Suprapubic skin (tissue), 4 donors: ENCODE results near the gene TWF1. TPM values are rescaled to one million over a fixed set of nuclear protein-coding genes. Genes with fewer than 3 reads are reported as not detected.

Source experiments
- DNase-seq, 2 donors: peaks; one replicate each; pipeline ENCODE4 v3.0.0-alpha.2; 2019; ENCODE audit warnings: low spot score in 2 of 2
- H3K27ac ChIP-seq: fragments of 200-600 bp; sonication (generic); one replicate; pipeline ENCODE4 v1.5.1; 2019
- H3K27me3 ChIP-seq: fragments of 200-600 bp; sonication (generic); one replicate; pipeline ENCODE4 v1.5.1; 2019
- H3K36me3 ChIP-seq: fragments of 200-600 bp; sonication (generic); one replicate; pipeline ENCODE4 v1.5.1; 2019
- H3K4me1 ChIP-seq: fragments of 200-600 bp; sonication (generic); one replicate; pipeline ENCODE4 v1.5.1; 2019
- H3K4me3 ChIP-seq: fragments of 200-600 bp; sonication (generic); one replicate; pipeline ENCODE4 v1.5.1; 2019; ENCODE audit warnings: mild to moderate bottlenecking
- H3K9me3 ChIP-seq: fragments of 200-600 bp; sonication (generic); one replicate; pipeline ENCODE4 v1.5.1; 2019
- EP300 ChIP-seq: sonication (generic); formaldehyde crosslinking; IDR thresholded peaks from one replicate; pipeline ENCODE4 v1.6.1; 2017; ENCODE audit warnings: antibody characterized with exemption
- POLR2A ChIP-seq, 2 donors: fragments of 450-650 bp; IDR thresholded peaks; one replicate each; pipeline ENCODE4 v1.6.1; 2017; ENCODE audit warnings: antibody characterized with exemption in 2 of 2, mild to moderate bottlenecking in 2 of 2, moderate library complexity in 2 of 2
- POLR2AphosphoS5 ChIP-seq, 3 donors: sonication (generic); formaldehyde crosslinking; IDR thresholded peaks; one replicate each; pipeline ENCODE4 v1.6.1; 2017; ENCODE audit warnings: antibody characterized with exemption in 3 of 3
- WGBS: methylation state at CpG from one replicate; pipeline ENCODE4 v1.1.5; 2018; 5-methylcytosine and 5-hydroxymethylcytosine counted together
- total RNA-seq, 4 donors: library from RNA; depleted of rRNA; stranded (reverse); fragments of >200 nt; gene quantifications; one replicate each; pipeline ENCODE4 v1.1.0, GENCODE V29; 2016
- TF ChIP-seq, protein P1 (sequence below), 2 donors: fragments of 200-600 bp in 1 of 2; fragments of 450-650 bp in 1 of 2; sonication (generic) in 1 of 2; IDR thresholded peaks; one replicate each; pipeline ENCODE4 v1.5.1; 2016 to 2019; ENCODE audit warnings: antibody characterized with exemption in 2 of 2, mild to moderate bottlenecking in 1 of 2, moderate library complexity in 1 of 2

TWF1 gene
- total RNA-seq, 4 donors from 2014 or later: 43.9 to 75.8 (median 59.7) TPM

DNA sequence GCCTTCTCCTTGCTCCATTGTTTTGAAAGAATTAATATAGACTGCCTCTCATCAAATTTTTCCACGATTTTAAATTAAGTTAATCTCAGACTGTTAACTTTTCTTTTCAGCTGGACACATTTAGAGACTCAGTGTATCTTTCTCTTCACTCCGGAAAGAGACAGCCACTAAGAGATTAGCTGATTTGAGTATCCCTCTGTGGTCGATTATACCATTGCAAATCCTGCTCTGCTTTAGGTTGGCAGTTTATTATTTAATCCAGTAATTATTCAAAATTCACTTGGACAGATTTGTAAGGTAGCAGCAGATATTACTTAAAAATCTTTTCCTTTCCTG, 588 bp upstream of the TWF1 start:
- WGBS: 6% methylated on average over 3 of the region's 3 CpGs
- Histone ChIP-seq H3K27ac (peak overlapping the region; percentile 98), H3K4me1 (peaks cover 34% of the 10 kb centered on the region), H3K4me3 (peak overlapping the region; percentile 96), H3K36me3 (peaks cover 6% of the 10 kb centered on the region), H3K27me3 (no peaks in the 10 kb centered on the region), H3K9me3 (no peaks in the 10 kb centered on the region)
- no peak for DNase-seq
- TF ChIP-seq EP300 (no peak), POLR2AphosphoS5 (IDR thresholded peaks at IDR 0.05) (no peak)
- TF ChIP-seq, protein P1, sequence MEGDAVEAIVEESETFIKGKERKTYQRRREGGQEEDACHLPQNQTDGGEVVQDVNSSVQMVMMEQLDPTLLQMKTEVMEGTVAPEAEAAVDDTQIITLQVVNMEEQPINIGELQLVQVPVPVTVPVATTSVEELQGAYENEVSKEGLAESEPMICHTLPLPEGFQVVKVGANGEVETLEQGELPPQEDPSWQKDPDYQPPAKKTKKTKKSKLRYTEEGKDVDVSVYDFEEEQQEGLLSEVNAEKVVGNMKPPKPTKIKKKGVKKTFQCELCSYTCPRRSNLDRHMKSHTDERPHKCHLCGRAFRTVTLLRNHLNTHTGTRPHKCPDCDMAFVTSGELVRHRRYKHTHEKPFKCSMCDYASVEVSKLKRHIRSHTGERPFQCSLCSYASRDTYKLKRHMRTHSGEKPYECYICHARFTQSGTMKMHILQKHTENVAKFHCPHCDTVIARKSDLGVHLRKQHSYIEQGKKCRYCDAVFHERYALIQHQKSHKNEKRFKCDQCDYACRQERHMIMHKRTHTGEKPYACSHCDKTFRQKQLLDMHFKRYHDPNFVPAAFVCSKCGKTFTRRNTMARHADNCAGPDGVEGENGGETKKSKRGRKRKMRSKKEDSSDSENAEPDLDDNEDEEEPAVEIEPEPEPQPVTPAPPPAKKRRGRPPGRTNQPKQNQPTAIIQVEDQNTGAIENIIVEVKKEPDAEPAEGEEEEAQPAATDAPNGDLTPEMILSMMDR (IDR thresholded peaks at IDR 0.05): no peak

DNA sequence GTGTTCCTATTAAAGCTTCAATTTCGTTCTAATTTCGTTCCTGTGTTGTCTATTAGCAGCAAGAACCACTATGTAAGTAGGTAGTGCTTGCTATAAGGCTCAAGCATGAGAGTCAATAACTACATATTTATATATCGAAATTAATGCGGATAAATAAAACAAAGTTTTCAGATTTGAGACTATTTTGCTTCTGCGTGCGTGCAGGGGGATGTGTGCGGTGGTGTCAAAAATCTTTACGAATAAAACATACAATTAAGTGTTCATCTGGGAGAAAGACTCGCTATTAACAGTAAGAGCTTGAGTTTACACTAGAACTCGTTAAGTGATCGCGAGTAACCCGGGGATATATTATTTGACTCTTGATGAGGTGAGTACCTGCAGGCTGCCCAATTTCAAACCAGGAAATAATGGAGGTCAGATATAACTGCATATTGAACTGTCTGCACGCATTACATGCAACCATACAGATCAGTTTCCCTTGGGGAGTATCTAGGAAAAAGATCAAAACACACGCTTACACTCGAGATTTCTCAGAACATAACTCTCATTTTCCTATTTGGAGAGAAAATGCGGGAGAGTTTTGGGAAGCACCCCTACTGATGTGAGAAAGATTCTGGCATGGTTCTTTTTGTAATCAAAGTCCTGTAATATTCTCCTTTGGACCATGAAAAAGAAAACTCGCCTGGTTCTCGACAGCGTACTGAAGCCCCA, 813 bp downstream of the TWF1 start:
- no peak for TF ChIP-seq POLR2A (IDR thresholded peaks at IDR 0.05)
- TF ChIP-seq, protein P1 (IDR thresholded peaks at IDR 0.05): peak in 1 of 2 donors; percentile 1
- H3K27ac ChIP-seq: peak overlapping the region; percentile 98
- H3K27me3 ChIP-seq: no peaks in the 10 kb centered on the region
- peaks cover 34% of the 10 kb centered on the region for H3K4me1 ChIP-seq
- peaks cover 17% of the 10 kb centered on the region for H3K36me3 ChIP-seq
- no peaks in the 10 kb centered on the region for H3K9me3 ChIP-seq
- H3K4me3 ChIP-seq: peak overlapping the region; percentile 96
- no peak for DNase-seq
- 6% methylated on average over 20 of the region's 20 CpGs for WGBS

DNA sequence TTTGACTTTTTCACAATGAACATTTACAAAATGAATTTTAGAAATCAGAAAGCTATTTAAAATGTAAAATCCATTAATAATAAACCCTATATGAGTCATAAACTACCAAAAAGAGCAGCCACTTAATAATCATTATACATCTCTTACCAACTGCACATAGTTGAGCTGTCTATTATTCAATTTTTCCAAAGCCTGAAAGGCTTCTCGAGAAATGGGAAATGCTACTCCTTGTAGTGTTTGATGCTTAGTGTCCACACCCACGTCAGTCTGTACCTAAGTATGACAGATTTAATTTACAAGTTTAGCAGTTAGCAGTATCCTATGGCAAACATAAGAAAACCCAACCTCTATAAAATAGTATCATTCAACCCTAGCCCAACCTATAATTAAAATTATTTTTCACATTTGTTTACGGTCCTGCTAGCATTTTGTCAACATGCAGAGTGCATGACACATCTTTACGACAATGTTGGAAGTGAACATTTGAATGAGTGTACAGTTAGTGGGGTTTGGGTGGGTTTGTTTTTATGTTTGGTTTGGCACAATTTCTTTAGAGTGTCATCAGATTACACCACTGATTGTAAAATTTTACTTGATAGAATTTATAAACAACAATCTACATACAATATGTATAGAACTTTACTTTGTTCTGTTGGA, 8.4 kb downstream of the TWF1 start:
- DNase-seq: no peak
- WGBS: 87% methylated on average over 4 of the region's 4 CpGs
- H3K4me1 ChIP-seq: no peaks in the 10 kb centered on the region
- H3K4me3 ChIP-seq: no peak overlapping the region
- no peaks in the 10 kb centered on the region for H3K9me3 ChIP-seq
- no peaks in the 10 kb centered on the region for H3K27me3 ChIP-seq
- H3K36me3 ChIP-seq: peaks cover 76% of the 10 kb centered on the region
- no peak for TF ChIP-seq POLR2A (IDR thresholded peaks at IDR 0.05)
- no peak for TF ChIP-seq POLR2AphosphoS5 (IDR thresholded peaks at IDR 0.05)
- TF ChIP-seq, protein P1 (IDR thresholded peaks at IDR 0.05): no peak
- TF ChIP-seq EP300: no peak
- no peak overlapping the region for H3K27ac ChIP-seq

DNA sequence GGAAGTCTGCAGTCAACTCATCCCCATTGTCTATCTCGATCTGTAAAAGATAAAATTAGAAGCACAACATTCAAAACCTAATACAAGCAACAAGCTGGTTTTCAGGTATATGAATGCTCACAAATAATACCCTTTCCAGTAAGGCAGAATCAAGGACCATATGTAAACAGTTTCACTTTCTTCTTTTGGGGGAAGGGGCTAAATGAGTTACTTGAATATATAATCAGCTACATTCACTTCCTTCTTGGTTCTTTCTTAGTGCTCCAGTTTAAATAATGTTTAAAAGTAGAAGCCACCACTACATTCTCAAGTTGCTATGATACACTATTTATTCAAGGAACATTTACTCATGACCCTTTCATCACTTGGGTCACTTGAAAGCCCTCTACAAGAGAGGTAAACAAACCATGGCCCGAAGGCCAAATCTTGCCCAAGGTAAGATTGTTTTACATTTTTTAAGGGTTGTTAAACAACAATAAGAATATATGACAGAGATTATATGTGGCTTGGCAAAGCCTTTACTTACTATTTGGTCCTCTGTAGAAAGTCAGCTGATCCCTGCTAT, 10.3 kb downstream of the TWF1 start:
- TF ChIP-seq, protein P1 (IDR thresholded peaks at IDR 0.05): no peak
- no peak for TF ChIP-seq POLR2AphosphoS5 (IDR thresholded peaks at IDR 0.05)
- no peak for TF ChIP-seq POLR2A (IDR thresholded peaks at IDR 0.05)
- TF ChIP-seq EP300: no peak
- DNase-seq: no peak
- WGBS: 82% methylated on average over 2 of the region's 2 CpGs

DNA sequence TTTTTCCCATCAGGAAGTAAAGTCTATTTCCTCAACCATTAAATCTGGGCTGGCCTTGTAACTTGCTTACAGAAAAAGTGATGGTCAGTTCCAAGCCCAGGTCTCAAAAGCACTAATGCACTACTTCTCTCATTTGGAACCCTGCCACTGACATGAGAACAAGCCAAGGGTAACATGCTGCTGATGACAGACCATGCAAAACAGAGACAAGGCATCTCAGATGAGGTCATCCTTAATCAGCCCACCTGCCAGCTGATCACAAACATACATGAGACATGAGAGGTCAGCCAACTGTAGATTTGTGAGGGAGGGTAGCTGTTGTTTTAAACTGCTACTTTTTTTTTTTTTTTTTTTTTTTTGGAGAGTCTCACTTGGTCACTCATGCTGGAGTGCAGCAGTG, 16.2 kb downstream of the TWF1 start:
- DNase-seq: no peak

More for the DNA sequence above, 10.3 kb downstream of the TWF1 start:
- Histone ChIP-seq H3K27ac (no peak overlapping the region), H3K4me1 (no peaks in the 10 kb centered on the region), H3K4me3 (no peak overlapping the region), H3K27me3 (no peaks in the 10 kb centered on the region), H3K9me3 (no peaks in the 10 kb centered on the region), H3K36me3 (peaks cover 66% of the 10 kb centered on the region)

More for the DNA sequence above, 16.2 kb downstream of the TWF1 start:
- Histone ChIP-seq H3K36me3 (peaks cover 44% of the 10 kb centered on the region), H3K27me3 (no peaks in the 10 kb centered on the region), H3K4me1 (no peaks in the 10 kb centered on the region), H3K4me3 (no peak overlapping the region), H3K27ac (no peak overlapping the region), H3K9me3 (no peaks in the 10 kb centered on the region)
- TF ChIP-seq POLR2A (IDR thresholded peaks at IDR 0.05) (no peak), POLR2AphosphoS5 (IDR thresholded peaks at IDR 0.05) (no peak), EP300 (no peak)
- TF ChIP-seq, protein P1 (IDR thresholded peaks at IDR 0.05): no peak
